Breast epithelium (tissue), 4 donors: ENCODE data around the gene ERGIC1. TPM values are rescaled to one million over a fixed set of nuclear protein-coding genes. Genes with fewer than 3 reads are reported as not detected.

Experiments
- DNase-seq, 2 donors: peaks; one replicate each; pipeline ENCODE4 v3.0.0-alpha.2; 2019; ENCODE audit warnings: low spot score in 2 of 2
- H3K27ac ChIP-seq, 2 donors: fragments of 200-600 bp; sonication (generic) in 1 of 2; one replicate each; pipeline ENCODE4 v1.5.1; 2016 to 2019; ENCODE audit warnings: mild to moderate bottlenecking in 1 of 2
- H3K27me3 ChIP-seq, 2 donors: fragments of 200-600 bp; sonication (generic) in 1 of 2; one replicate each; pipeline versions ENCODE4 v1.5.1 to v1.6.0; 2017 to 2019; ENCODE audit warnings: control low read depth in 1 of 2, mild to moderate bottlenecking in 1 of 2
- H3K36me3 ChIP-seq: fragments of 200-600 bp; one replicate; pipeline ENCODE4 v1.5.1; 2019
- H3K4me1 ChIP-seq, 2 donors: fragments of 200-600 bp; sonication (generic); one replicate each; pipeline ENCODE4 v1.5.1; 2016 to 2019; ENCODE audit warnings: control low read depth in 1 of 2
- H3K4me3 ChIP-seq, 3 donors: fragments of 200-600 bp; sonication (generic); 1 replicate in 2 of 3; 2 replicates in 1 of 3; pipeline ENCODE4 v1.5.1; 2016 to 2019; ENCODE audit warnings: mild to moderate bottlenecking in 3 of 3, moderate library complexity in 2 of 3
- H3K9me3 ChIP-seq, 2 donors: fragments of 200-600 bp; sonication (generic) in 1 of 2; one replicate each; pipeline ENCODE4 v1.5.1; 2016 to 2019; ENCODE audit warnings: control low read depth in 1 of 2
- POLR2A ChIP-seq: fragments of 450-650 bp; IDR thresholded peaks from one replicate; pipeline ENCODE4 v1.6.1; 2016; ENCODE audit warnings: antibody characterized with exemption, mild to moderate bottlenecking, moderate library complexity
- POLR2AphosphoS5 ChIP-seq, 3 donors: sonication (generic); formaldehyde crosslinking; IDR thresholded peaks; one replicate each; pipeline ENCODE4 v1.6.1; 2017; ENCODE audit warnings: antibody characterized with exemption in 3 of 3
- intact Hi-C: fragments of 100-400 bp; cut with DNase I; formaldehyde crosslinking; loops from one replicate; pipeline ENCODE4 v1.15.1; 2023; ENCODE audit warnings: low total_unique reads
- total RNA-seq, 3 donors: library from RNA; depleted of rRNA; stranded (reverse); fragments of >200 nt; gene quantifications; one replicate each; pipeline ENCODE4 v1.1.0, GENCODE V29; 2016
- TF ChIP-seq, protein P1 (sequence below), 3 donors: fragments of 450-650 bp; IDR thresholded peaks; one replicate each; pipeline ENCODE4 v1.5.1; 2016 to 2017; ENCODE audit warnings: antibody characterized with exemption in 3 of 3, mild to moderate bottlenecking in 3 of 3, moderate library complexity in 3 of 3

The ERGIC1 gene
- total RNA-seq, 3 donors from 2014 or later, result 86.6 to 139 (median 95.2) TPM

DNA sequence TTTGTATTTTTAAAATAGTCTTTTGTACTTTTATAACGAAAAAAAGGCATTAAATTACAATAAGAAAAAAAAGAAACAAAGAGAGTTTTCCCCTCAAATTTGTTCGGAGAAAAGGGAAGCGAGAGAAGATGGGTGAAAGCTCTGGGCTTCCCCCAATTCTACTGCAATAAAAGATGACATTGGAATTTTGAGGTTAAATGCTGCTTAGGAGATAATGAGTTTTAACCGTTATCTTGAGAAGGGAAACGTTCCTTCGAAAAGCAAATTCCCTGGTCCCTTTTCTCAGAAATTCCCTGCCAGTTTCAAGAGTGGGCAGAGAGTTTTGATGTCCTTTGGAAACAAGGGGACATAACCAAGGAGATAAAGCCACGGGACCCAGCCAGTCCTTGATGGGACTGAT lies 18.4 kb upstream of the ERGIC1 start:
- no peak for TF ChIP-seq POLR2A
- no peak for TF ChIP-seq POLR2AphosphoS5 (IDR thresholded peaks at IDR 0.05)
- TF ChIP-seq, protein P1, sequence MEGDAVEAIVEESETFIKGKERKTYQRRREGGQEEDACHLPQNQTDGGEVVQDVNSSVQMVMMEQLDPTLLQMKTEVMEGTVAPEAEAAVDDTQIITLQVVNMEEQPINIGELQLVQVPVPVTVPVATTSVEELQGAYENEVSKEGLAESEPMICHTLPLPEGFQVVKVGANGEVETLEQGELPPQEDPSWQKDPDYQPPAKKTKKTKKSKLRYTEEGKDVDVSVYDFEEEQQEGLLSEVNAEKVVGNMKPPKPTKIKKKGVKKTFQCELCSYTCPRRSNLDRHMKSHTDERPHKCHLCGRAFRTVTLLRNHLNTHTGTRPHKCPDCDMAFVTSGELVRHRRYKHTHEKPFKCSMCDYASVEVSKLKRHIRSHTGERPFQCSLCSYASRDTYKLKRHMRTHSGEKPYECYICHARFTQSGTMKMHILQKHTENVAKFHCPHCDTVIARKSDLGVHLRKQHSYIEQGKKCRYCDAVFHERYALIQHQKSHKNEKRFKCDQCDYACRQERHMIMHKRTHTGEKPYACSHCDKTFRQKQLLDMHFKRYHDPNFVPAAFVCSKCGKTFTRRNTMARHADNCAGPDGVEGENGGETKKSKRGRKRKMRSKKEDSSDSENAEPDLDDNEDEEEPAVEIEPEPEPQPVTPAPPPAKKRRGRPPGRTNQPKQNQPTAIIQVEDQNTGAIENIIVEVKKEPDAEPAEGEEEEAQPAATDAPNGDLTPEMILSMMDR (IDR thresholded peaks at IDR 0.05), result no peak
- Histone ChIP-seq H3K4me3 (no peak overlapping the region), H3K36me3 (no peaks in the 10 kb centered on the region), H3K4me1 (no peaks in the 10 kb centered on the region), H3K27me3 (no peaks in the 10 kb centered on the region), H3K9me3 (no peaks in the 10 kb centered on the region), H3K27ac (no peak overlapping the region)
- DNase-seq, result no peak
- intact Hi-C loops, result no loop called here

DNA sequence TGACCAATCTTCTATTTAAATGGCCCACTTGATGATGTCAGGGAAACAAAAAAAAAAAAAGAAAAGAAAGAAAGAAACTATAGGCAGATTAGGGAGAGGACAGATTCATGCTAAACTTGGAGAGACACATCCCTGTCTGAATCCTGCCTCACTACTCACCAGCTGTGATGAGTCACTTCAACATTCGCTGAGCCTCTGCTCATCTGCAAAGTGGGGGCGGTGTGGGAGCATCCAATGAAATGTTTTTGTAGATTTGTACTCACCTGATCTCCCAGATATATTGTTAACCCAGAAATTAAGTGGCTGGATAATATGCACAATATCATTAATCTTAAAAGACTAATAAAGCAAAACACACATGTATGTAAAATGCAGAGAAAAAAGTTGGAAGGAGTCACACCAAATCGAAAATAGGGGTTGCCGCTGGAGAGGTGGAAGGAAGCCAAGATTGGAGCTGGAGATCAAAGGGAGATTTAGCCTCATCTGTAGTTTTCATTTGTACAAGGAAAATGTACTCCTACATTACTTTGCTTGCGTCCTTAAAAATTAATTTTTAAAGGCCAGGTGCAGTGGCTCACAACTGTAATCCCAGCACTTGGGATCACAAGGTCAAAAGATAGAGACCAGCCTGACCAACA lies 17.0 kb upstream of the ERGIC1 start:
- Histone ChIP-seq H3K27me3 (no peaks in the 10 kb centered on the region), H3K36me3 (no peaks in the 10 kb centered on the region), H3K4me3 (no peak overlapping the region), H3K9me3 (no peaks in the 10 kb centered on the region), H3K27ac (no peak overlapping the region), H3K4me1 (no peaks in the 10 kb centered on the region)
- intact Hi-C loops, result no loop called here
- TF ChIP-seq POLR2AphosphoS5 (IDR thresholded peaks at IDR 0.05), result no peak
- no peak for DNase-seq

DNA sequence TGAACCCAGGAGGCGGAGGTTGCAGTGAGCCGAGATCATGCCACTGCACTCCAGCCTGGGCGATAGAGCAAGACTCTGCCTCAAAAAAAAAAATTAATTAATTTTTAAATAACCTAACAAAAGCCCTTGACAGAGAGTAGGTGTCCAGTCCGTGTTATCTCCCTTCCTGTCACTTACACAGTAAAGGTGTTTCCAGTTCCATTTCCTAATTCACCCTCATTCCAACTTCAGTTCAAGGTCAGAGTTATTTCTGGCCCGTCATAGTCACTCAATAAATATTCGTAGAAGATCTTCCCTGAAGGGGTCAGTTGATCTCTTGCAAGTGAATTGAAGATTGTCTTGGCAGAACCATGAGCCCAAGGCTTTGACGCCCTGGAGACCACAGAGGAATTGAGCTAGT lies 16.4 kb upstream of the ERGIC1 start:
- TF ChIP-seq, protein P1 (IDR thresholded peaks at IDR 0.05), result no peak
- no peak for TF ChIP-seq POLR2A
- no peak for TF ChIP-seq POLR2AphosphoS5 (IDR thresholded peaks at IDR 0.05)
- H3K4me3 ChIP-seq, result no peak overlapping the region
- no peak overlapping the region for H3K27ac ChIP-seq
- H3K36me3 ChIP-seq, result no peaks in the 10 kb centered on the region
- no peak for DNase-seq
- H3K4me1 ChIP-seq, result no peaks in the 10 kb centered on the region
- intact Hi-C loops, result no loop called here
- H3K27me3 ChIP-seq, result no peaks in the 10 kb centered on the region
- no peaks in the 10 kb centered on the region for H3K9me3 ChIP-seq

DNA sequence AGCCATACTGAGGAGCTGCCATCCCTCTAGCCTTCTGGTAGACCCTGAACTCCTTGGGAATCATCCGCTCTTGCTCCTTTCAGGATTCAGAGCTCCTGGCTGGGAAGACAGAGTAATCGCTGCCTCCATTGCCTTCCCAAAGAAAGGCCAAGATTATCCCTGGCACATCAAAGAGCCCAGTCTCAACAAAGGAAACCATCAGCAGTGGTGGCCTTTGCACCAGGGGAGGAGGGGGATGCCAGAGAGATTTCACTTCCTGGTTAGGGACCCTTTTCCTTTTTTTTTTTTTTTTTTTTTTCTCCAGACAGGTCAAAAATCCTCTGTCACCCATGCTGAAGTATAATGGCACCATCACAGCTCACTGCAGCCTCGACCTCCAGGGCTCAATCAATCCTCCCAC lies 16.0 kb upstream of the ERGIC1 start:
- no peak overlapping the region for H3K27ac ChIP-seq
- TF ChIP-seq, protein P1 (IDR thresholded peaks at IDR 0.05), result no peak
- no peaks in the 10 kb centered on the region for H3K36me3 ChIP-seq

DNA sequence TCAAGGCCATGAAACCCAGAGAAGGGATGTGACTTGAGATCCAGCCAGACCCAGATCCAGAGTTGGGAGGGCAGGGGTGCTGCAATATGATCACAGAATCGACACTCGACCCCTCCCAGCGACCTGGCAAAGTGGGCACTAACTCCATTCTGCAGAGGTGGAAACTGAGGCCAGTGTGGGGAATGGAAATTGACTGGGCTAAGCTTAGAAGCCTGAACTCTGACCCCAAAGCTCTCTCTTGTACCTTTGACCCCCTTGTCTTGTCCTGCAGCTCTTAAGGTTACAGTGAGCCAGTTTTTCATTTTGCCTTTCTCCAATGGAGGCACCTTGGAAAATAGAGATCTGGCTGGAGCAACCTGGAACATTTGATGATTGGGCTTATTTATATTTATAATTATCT lies 14.5 kb upstream of the ERGIC1 start:
- Histone ChIP-seq H3K4me1 (no peaks in the 10 kb centered on the region), H3K27me3 (no peaks in the 10 kb centered on the region), H3K36me3 (no peaks in the 10 kb centered on the region), H3K27ac (peak overlapping the region in 1 of 2 donors; percentile 68), H3K4me3 (no peak overlapping the region), H3K9me3 (no peaks in the 10 kb centered on the region)
- TF ChIP-seq, protein P1 (IDR thresholded peaks at IDR 0.05), result no peak
- TF ChIP-seq POLR2AphosphoS5 (IDR thresholded peaks at IDR 0.05), result no peak
- no peak for TF ChIP-seq POLR2A
- intact Hi-C loops, result no loop called here
- no peak for DNase-seq

More for the DNA sequence above, 16.0 kb upstream of the ERGIC1 start:
- Histone ChIP-seq H3K4me1 (no peaks in the 10 kb centered on the region), H3K27me3 (no peaks in the 10 kb centered on the region), H3K4me3 (no peak overlapping the region), H3K9me3 (no peaks in the 10 kb centered on the region)
- DNase-seq, result no peak
- intact Hi-C loops, result no loop called here
